Neuron (in vitro differentiated cells): ENCODE measurements around the gene ATP5F1B.

Source experiments
- H2AFZ ChIP-seq: one replicate; pipeline ENCODE4 v1.6.1; 2013; ENCODE audit warnings: low read depth, mild to moderate bottlenecking, inconsistent platforms, low read length, moderate library complexity
- H3K27me3 ChIP-seq: one replicate; pipeline ENCODE4 v1.6.1; 2013; ENCODE audit warnings: low read length; ENCODE audit not compliant: insufficient read depth
- H3K36me3 ChIP-seq: one replicate; pipeline ENCODE4 v1.6.1; 2013; ENCODE audit warnings: low read length; ENCODE audit not compliant: insufficient read depth
- H3K4me1 ChIP-seq: one replicate; pipeline ENCODE4 v1.6.1; 2013; ENCODE audit warnings: low read length; ENCODE audit not compliant: insufficient read depth
- H3K4me3 ChIP-seq: 2 replicates; pipeline ENCODE4 v1.5.1; 2013; ENCODE audit warnings: mild to moderate bottlenecking, low read length, moderate library complexity
- H3K9me3 ChIP-seq: one replicate; pipeline ENCODE4 v1.6.1; 2013; ENCODE audit warnings: low read length

Gene ATP5F1B

GRCh38 chr12:56590237-56590830, 55.5 kb downstream of the ATP5F1B start:
- Histone ChIP-seq H3K4me3 (no peak overlapping the region), H2AFZ (no peak overlapping the region), H3K9me3 (no peaks in the 10 kb centered on the region), H3K4me1 (no peaks in the 10 kb centered on the region), H3K36me3 (peaks cover 28% of the 10 kb centered on the region), H3K27me3 (no peaks in the 10 kb centered on the region)

- Histone ChIP-seq H3K4me1 (no peaks in the 10 kb centered on the region), H3K36me3 (peaks cover 30% of the 10 kb centered on the region), H3K4me3 (no peak overlapping the region), H3K27me3 (no peaks in the 10 kb centered on the region), H2AFZ (no peak overlapping the region), H3K9me3 (no peaks in the 10 kb centered on the region)
These were observed 56.0 kb downstream of the ATP5F1B start for GRCh38 chr12:56589783-56590182.
